GM19099 (cell line): ENCODE data around the gene PROZ.

Experiments
- POLR2A ChIP-seq: IDR thresholded peaks from 3 replicates; pipeline ENCODE4 v1.6.1; 2011; ENCODE audit warnings: low read depth; ENCODE audit not compliant: insufficient read length; ENCODE audit errors: extremely low read depth

The PROZ gene, protein sequence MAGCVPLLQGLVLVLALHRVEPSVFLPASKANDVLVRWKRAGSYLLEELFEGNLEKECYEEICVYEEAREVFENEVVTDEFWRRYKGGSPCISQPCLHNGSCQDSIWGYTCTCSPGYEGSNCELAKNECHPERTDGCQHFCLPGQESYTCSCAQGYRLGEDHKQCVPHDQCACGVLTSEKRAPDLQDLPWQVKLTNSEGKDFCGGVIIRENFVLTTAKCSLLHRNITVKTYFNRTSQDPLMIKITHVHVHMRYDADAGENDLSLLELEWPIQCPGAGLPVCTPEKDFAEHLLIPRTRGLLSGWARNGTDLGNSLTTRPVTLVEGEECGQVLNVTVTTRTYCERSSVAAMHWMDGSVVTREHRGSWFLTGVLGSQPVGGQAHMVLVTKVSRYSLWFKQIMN

GRCh38 chr13:113157929-113158747 is at the start of gene PROZ:
Gene PROZ (plus strand): TSS chr13:113158648. CDS start chr13:113158661, 13 bp downstream.
- TF ChIP-seq POLR2A = no peak

DNA sequence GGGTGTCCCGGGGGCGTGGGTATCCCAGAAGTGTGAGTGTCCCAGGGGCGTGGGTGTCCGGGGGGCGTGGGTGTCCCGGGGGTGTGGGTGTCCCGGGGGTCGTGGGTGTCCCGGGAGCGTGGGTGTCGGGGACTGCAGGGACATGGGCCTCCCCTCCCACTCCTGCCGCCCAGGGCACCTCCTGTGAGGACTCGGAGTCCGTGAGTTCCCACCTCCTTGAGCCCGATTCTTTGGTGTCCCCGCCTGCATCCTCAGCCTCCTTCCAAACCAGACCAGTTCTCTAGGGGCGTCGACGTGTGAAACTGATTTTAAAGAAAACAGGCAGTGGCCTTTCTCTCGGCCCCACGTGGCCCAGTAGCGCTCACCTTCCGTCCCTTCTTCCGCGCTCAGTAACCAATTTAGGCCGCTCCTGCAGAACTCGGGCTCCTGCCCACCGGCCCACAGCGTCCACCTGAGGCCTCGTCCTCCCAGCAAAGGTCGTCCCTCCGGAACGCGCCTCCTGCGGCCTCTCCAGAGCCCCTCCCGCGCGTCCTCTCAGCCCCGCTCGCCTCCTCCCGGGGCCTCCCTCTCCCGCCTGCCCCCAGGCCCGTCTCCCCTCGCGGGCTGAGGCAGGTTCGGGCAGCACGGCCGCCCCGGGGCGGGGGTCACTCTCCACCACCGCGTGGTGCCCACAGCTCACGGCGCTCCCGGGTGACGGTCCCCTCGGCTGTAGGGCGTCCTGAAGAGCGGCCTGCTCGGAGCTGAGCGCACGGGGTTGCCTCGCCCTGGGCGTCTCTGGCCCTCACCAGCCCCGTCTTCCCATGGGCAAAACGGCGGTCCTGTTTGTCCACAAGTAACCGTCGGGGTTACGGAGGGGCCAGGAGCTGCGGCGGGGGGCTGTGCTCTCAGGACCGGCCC is 49.0 kb upstream of the PROZ start:
- TF ChIP-seq POLR2A = no peak

DNA sequence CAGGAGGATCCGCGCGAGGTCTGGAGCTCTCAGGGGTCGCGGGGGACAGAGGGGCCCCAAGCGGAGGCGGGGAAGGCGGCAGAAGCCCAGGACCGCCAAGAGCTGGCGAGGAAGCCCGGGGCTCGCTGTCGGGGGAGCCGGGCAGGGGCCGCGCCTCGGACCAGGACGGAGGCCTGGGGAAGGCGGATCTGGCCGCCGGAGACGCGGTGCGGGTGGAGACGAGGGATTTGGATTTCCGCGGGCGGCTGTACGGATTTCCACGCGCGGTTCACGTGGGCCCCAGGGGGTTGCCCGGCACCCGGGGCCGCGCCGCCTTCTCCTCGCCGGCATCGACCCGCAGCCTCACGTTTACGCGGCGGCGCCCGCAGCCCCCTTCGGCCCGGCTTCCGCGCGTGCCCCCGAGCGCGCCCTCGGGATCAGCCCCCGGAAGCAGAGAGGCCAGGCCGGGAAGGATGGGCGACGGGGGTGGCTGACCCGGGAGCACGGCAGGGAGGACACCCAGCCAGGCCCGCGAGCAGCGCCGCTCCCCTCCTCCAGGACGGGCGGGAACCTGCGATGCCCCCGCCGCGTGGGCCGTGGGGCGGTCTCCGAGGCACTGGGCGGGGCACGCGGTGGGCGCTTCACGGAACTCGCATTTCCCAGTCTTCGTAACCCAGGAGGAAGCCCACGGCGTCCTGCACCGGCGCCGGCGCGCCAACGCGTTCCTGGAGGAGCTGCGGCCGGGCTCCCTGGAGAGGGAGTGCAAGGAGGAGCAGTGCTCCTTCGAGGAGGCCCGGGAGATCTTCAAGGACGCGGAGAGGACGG is 48.2 kb upstream of the PROZ start:
- TF ChIP-seq POLR2A = no peak

GRCh38 chr13:113110852-113111315 is 47.6 kb upstream of the PROZ start:
- TF ChIP-seq POLR2A = no peak

- no peak for TF ChIP-seq POLR2A
Measured at GRCh38 chr13:113112893-113113845, 45.3 kb upstream of the PROZ start.

GRCh38 chr13:113113846-113114271 is 44.6 kb upstream of the PROZ start:
- no peak for TF ChIP-seq POLR2A

DNA sequence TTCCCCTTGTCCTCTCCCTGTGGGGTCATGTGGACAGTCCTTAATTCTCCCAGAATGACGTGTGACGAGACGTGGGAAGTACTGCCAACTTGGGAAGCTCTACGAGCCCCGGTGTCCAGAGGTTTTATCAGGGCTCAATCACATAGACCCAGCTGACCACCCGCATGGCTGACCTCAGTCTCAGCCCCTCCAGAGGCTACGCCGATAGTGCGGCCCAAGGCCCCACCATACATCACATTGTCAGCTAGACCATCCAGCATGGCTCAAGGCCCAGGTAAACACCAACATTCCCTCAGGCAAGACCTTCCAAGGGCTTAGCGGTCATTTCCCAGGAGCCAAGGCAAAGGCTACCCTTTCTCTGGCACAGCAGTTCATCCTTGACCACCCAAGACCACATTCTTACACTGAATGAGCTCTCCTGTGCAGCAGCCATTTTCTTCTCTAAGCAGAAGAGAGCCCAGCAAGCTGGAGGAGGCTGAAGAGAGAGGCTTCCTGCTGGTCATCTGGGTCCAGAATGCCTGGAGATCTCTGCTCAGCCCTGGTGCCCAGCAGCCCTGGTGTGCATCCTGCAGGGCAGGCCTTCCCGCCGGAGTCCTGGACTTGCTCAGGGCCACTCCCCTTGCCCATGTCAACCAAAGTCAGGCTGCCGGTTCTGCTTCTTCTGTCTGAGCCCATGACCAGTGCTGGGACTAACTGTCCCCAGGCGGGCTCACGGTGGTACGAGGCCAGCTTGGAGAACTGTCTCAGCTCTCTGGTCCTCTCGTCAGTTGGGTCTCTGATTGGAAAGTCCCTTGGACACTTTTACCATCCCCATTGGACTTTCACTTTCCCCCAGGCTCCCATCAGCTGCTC is 43.7 kb upstream of the PROZ start:
- TF ChIP-seq POLR2A = no peak

DNA sequence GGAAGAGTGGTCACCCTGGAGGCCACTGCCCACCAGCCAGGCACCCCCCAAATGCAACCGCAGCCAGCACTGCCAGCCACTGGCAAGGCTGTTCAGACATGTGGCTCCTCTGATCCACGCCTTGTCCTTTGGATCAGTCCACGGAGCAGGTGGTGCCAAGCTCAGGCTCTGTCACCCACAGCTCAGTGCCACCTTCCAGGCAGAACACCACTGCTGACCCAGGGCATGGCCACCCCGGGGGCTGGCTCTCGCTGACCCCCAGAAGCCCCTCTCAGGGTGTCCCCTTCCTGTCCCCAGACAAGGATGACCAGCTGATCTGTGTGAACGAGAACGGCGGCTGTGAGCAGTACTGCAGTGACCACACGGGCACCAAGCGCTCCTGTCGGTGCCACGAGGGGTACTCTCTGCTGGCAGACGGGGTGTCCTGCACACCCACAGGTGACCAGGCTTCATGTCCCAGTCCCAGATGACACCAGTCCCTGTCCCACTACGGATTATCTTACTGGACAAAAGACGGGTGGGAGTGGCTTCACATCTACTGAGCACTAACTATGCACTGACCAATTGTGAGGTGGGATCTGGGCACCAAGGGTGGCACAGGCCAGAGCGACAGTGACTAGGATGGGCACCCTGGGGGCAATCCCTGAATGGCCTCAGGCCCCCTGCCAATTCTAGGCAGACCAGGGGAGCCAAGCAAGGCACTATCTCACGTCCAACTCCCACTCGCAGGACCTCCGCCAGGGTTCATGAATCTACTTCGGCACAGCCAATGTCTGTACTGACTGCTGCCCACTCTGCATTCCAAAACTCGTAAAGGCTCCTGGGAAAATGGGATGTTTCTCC is 42.9 kb upstream of the PROZ start:
- no peak for TF ChIP-seq POLR2A

DNA sequence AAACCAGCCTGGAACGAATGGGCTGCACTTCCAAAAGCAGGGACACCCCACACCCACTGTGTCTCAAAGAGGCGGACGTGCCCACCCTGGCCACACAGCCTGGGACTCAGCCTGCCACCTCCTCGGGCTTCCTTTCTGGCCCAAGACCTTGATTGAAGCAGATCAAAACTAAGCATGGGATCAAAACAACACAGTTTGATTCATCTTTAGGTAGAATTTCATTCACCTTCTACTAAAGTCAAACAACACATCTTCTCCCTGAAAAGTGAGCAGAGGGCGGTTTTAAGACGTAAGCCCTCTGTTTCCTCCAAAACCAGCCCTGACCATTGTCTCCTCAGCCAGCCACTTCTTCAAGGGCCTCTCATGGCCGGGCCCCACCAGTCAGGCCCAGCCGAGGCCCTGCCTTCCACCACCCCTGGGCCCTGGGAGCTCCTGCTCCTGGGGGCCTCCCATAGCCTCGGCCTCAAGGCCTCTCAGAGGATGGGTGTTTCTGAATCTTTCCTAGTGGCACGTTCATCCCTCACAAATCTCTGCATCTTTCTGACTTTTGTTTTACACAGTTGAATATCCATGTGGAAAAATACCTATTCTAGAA is 42.1 kb upstream of the PROZ start:
- TF ChIP-seq POLR2A = no peak

GRCh38 chr13:113116871-113117271 is 41.6 kb upstream of the PROZ start:
- no peak for TF ChIP-seq POLR2A

- no peak for TF ChIP-seq POLR2A
Measured at GRCh38 chr13:113117335-113117872, 41.0 kb upstream of the PROZ start.
